NCI-H524 treated with DMSO at 0.1 percent for 48 hours (cell line): ENCODE measurements around the gene CDC5L.

Source experiments
- DNase-seq: peaks from one replicate; lab custom pipeline; 2025; lab: John Stamatoyannopoulos, UW

Gene CDC5L

GRCh38 chr6:44475417-44475778, 87.9 kb downstream of the CDC5L start:
- no peak for DNase-seq

- DNase-seq = no peak
These were observed 88.4 kb downstream of the CDC5L start for GRCh38 chr6:44475779-44476434.

- DNase-seq = no peak
These were observed 89.3 kb downstream of the CDC5L start for GRCh38 chr6:44476849-44477248.

GRCh38 chr6:44477293-44477894, 89.9 kb downstream of the CDC5L start:
- no peak for DNase-seq

GRCh38 chr6:44478158-44478557, 90.7 kb downstream of the CDC5L start:
- DNase-seq = no peak

GRCh38 chr6:44478591-44479254, 91.2 kb downstream of the CDC5L start:
- DNase-seq = no peak

- no peak for DNase-seq
These were observed 92.6 kb downstream of the CDC5L start for GRCh38 chr6:44480097-44480541.

- no peak for DNase-seq
These were observed 93.5 kb downstream of the CDC5L start for GRCh38 chr6:44481056-44481455.

GRCh38 chr6:44481760-44482159, 94.3 kb downstream of the CDC5L start:
- no peak for DNase-seq

- DNase-seq = no peak
These were observed 98.3 kb downstream of the CDC5L start for GRCh38 chr6:44485601-44486401.

- no peak for DNase-seq
These were observed 99.5 kb downstream of the CDC5L start for GRCh38 chr6:44487002-44487401.

- no peak for DNase-seq
These were observed 100.1 kb downstream of the CDC5L start for GRCh38 chr6:44487586-44487985.

- no peak for DNase-seq
These were observed 102.6 kb downstream of the CDC5L start for GRCh38 chr6:44489910-44490604.

GRCh38 chr6:44493132-44493531, 105.6 kb downstream of the CDC5L start:
- no peak for DNase-seq

GRCh38 chr6:44493593-44493992, 106.1 kb downstream of the CDC5L start:
- DNase-seq = no peak

- no peak for DNase-seq
These were observed 106.5 kb downstream of the CDC5L start for GRCh38 chr6:44494011-44494501.

GRCh38 chr6:44495036-44495901, 107.8 kb downstream of the CDC5L start:
- DNase-seq = no peak

GRCh38 chr6:44496665-44497369, 109.3 kb downstream of the CDC5L start:
- DNase-seq = no peak

GRCh38 chr6:44497807-44498206, 110.3 kb downstream of the CDC5L start:
- DNase-seq = no peak

- DNase-seq = no peak
These were observed 110.9 kb downstream of the CDC5L start for GRCh38 chr6:44498436-44498835.
